Esophagus squamous epithelium (tissue), 4 donors: Measurements from ENCODE around the gene MTOR.

Experiments
- POLR2A ChIP-seq, 4 donors: fragments of 450-650 bp; IDR thresholded peaks; one replicate each; pipeline ENCODE4 v1.6.1; 2017; ENCODE audit warnings: antibody characterized with exemption in 4 of 4, mild to moderate bottlenecking in 4 of 4, moderate library complexity in 3 of 4
- TF ChIP-seq, protein P1 (sequence below), 6 experiments: fragments of 450-650 bp in 4 of 6; fragments of 200-600 bp in 2 of 6; sonication (generic) in 2 of 6; IDR thresholded peaks; one replicate each; pipeline ENCODE4 v1.5.1; 2016 to 2019; ENCODE audit warnings: antibody characterized with exemption in 6 of 6, mild to moderate bottlenecking in 4 of 6, moderate library complexity in 4 of 6

DNA sequence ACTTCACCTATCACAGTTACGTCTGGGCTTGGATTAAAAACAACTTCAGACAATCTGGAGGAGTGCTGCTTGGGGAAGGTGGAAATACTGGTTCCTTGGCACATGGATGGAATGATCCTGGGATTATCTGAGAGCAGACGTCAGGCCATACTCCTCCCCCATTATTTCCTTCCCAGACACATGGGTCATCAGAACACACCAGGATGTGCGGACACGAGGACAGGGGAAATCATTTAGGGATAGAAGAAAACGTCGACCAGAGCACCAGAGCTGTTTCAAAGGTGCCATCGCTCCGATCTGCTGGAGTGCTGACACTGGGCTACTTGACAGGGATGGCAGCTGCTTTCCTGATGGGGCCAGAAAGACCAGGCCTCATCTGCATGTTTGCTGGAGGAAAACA lies 105.0 kb downstream of the MTOR start:
- TF ChIP-seq, protein P1, sequence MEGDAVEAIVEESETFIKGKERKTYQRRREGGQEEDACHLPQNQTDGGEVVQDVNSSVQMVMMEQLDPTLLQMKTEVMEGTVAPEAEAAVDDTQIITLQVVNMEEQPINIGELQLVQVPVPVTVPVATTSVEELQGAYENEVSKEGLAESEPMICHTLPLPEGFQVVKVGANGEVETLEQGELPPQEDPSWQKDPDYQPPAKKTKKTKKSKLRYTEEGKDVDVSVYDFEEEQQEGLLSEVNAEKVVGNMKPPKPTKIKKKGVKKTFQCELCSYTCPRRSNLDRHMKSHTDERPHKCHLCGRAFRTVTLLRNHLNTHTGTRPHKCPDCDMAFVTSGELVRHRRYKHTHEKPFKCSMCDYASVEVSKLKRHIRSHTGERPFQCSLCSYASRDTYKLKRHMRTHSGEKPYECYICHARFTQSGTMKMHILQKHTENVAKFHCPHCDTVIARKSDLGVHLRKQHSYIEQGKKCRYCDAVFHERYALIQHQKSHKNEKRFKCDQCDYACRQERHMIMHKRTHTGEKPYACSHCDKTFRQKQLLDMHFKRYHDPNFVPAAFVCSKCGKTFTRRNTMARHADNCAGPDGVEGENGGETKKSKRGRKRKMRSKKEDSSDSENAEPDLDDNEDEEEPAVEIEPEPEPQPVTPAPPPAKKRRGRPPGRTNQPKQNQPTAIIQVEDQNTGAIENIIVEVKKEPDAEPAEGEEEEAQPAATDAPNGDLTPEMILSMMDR (IDR thresholded peaks at IDR 0.05): no peak
- no peak for TF ChIP-seq POLR2A (IDR thresholded peaks at IDR 0.05)
